ENCODE data around the gene COL9A3.

GRCh38 chr20:62889411-62889810, 72.6 kb downstream of the COL9A3 start:
- TF ChIP-seq CTCF (IDR thresholded peaks at IDR 0.05; ENCODE audit: insufficient read depth, low read length) (no peak), POLR2AphosphoS5 (IDR thresholded peaks at IDR 0.05; ENCODE audit: low read depth) (no peak), REST (IDR thresholded peaks at IDR 0.05; ENCODE audit: insufficient replicate concordance, low read depth) (no peak), SPI1 (IDR thresholded peaks at IDR 0.05; ENCODE audit: borderline replicate concordance, low read depth) (no peak), GABPA (IDR thresholded peaks at IDR 0.05; ENCODE audit: low read depth) (no peak)

Measured in HL-60 (cell line).